Stimulated activated naive CD8-positive, alpha-beta T cell treated with anti-CD3 and anti-CD28 coated beads, Interleukin-15, Interleukin-2, amounts not matched to agents 100 ng/mL and 50 ng/mL, for 24 hours (primary cell): Measurements from ENCODE around the gene TESK2.
"Not testable (repeated sequence)": the region's sequence is repeated elsewhere in the genome, so short reads cannot be mapped to it uniquely, and the experiment has no call there.

Source experiments
- H3K27ac Mint-ChIP-seq: one replicate; pipeline ENCODE4 v1.8.0; 2021; ENCODE audit warnings: mild to moderate bottlenecking, mixed read lengths
- H3K27me3 Mint-ChIP-seq: one replicate; pipeline ENCODE4 v1.8.0; 2021; ENCODE audit warnings: mixed read lengths
- H3K36me3 Mint-ChIP-seq: one replicate; pipeline ENCODE4 v1.8.0; 2021; ENCODE audit warnings: low read depth, mixed read lengths
- H3K4me1 Mint-ChIP-seq: one replicate; pipeline ENCODE4 v1.8.0; 2021; ENCODE audit warnings: low read depth, mixed read lengths
- H3K4me3 Mint-ChIP-seq: one replicate; pipeline ENCODE4 v1.8.0; 2021; ENCODE audit warnings: mild to moderate bottlenecking, mixed read lengths
- H3K9me3 Mint-ChIP-seq: one replicate; pipeline ENCODE4 v1.8.0; 2021; ENCODE audit warnings: mixed read lengths

TESK2 gene, protein sequence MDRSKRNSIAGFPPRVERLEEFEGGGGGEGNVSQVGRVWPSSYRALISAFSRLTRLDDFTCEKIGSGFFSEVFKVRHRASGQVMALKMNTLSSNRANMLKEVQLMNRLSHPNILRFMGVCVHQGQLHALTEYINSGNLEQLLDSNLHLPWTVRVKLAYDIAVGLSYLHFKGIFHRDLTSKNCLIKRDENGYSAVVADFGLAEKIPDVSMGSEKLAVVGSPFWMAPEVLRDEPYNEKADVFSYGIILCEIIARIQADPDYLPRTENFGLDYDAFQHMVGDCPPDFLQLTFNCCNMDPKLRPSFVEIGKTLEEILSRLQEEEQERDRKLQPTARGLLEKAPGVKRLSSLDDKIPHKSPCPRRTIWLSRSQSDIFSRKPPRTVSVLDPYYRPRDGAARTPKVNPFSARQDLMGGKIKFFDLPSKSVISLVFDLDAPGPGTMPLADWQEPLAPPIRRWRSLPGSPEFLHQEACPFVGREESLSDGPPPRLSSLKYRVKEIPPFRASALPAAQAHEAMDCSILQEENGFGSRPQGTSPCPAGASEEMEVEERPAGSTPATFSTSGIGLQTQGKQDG

DNA sequence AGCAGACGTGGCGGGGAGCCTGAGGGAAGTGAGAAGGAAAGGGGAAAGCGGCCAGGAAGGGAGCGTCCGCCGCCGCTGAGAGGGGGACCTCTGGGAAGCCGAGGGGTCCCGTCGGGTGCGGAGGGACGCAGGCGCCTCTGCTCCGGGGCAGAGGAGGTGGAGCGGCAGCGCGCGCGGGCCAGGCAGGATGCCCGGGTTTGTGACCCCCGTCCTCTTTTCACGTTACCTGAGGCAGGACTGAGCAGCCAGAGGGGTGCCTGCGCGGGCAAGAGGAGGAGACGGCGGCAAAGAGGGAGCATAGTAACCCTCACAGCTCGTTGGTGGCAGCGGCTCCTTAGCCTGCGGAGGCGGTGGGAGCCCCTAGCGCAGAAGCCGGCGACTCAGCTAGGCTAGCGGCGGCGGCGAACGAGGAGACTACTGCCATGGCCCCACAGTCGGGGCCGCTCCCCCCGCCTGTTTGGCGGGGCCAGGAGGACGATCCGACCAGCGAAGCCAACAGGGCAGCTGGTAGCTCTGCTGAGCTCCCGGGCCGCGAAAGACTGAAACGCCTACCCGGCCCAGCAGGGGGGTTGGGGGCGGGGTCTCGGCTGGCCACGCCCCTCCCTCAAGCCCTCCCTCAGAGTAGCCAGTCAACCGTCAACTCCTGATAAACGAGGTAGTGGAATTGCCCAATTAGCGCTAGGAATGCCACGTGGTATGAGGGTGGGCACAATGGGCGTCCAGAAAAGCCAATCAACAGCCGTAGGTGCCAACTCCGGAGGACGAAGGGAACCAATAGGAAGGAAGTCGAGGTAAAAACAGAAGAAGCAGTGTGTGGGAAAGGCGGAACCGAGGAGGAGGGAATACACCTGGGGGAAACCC, at the start of gene TESK2:
TSS of gene TESK2 (minus strand) at position 538 of the 861 bp plus-strand sequence. CDS start 33,378 bp downstream, outside the sequence.
- H3K4me1 Mint-ChIP-seq: peaks cover 5% of the 10 kb centered on the region

DNA sequence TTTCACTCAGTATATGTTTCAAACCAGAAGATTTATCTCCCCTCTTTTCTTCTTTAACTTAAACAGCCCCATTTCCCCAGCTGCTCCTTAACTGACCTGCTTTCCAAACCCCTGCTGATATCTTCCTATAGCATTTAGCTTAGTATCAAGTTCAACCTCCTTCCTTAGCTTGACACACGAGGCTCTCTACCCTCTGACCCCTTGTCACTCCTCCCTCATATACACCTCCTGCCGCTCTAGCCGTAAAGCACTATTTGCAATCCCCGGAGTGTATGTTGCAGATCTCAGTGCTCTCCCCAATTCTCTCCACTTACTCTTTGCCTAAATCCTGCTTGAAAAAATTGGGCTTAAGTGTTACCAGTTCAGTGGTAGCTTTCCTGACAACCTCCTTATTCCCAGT, 45.9 kb upstream of the TESK2 start:
- H3K27ac Mint-ChIP-seq: peak overlapping the region; percentile 5
- H3K4me1 Mint-ChIP-seq: peaks cover 28% of the 10 kb centered on the region
- H3K4me3 Mint-ChIP-seq: no peak overlapping the region
- H3K9me3 Mint-ChIP-seq: no peaks in the 10 kb centered on the region
- H3K36me3 Mint-ChIP-seq: no peaks in the 10 kb centered on the region
- H3K27me3 Mint-ChIP-seq: peaks cover 3% of the 10 kb centered on the region

More for the DNA sequence above, at the start of gene TESK2:
- Mint-ChIP-seq H3K27me3 (no peaks in the 10 kb centered on the region), H3K9me3 (no peaks in the 10 kb centered on the region), H3K4me3 (no peak within 1 kb of the TSS), H3K36me3 (no peaks in the 10 kb centered on the region), H3K27ac (no peak within 1 kb of the TSS)

DNA sequence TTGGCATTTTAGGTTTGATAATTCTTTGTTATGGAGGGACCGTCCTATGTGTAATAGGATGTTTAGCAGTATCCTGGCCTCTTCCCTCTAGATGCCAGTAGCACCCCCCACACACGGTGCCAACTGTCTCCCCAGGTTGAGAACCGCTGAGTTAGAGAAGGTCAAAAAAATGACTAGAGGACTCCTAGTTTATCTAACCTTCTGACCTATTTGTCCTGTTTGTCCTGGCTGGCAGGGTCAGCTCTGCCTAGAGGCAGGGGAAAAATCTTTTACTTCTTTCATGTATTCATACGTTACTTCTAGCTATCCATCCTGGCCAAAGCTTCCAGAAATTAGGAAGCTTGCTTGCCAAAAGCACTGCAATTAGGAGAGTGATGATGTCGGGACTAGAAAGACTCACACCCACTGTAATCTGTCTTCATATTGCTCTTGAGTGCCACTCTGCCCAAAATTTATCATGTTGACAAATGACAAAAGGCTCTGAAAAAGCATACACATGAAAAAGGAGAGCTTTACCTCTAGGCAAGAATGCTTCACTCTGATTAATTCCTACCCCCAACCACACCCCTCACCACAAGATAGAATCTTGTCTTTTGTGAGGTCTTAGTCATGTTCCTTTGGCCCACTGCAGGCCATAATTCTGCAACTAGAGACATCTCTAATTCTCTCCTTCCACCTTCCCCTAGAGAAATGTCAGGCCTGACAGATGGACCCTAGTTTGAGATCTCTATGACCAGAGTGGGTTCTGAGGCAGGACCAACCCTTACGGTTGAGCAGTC, 45.2 kb upstream of the TESK2 start:
- Mint-ChIP-seq H3K4me1 (peaks cover 27% of the 10 kb centered on the region), H3K4me3 (no peak overlapping the region), H3K36me3 (no peaks in the 10 kb centered on the region), H3K27me3 (peaks cover 3% of the 10 kb centered on the region), H3K9me3 (no peaks in the 10 kb centered on the region), H3K27ac (peak overlapping the region; percentile 42)

DNA sequence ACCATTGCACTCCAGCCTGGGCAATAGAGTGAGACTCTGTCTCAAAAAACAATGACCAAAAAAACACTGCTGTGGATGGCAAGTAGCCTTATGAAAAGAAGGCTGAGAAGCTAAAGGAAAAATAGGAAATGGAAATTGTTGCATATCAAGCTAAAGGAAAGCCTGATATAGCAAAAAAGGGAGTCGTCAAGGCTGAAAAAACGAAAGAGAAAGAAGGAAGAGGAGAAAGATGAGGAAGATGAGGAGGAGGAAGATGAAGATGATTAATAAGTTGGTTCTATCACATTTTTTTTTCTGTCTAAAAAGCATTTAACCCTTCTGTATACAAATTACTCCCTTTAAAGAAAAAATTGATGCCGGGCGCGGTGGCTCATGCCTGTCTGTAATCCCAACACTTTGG, 40.9 kb upstream of the TESK2 start:
- Mint-ChIP-seq H3K4me3 (no peak overlapping the region), H3K27me3 (peaks cover 3% of the 10 kb centered on the region), H3K27ac (no peak overlapping the region), H3K9me3 (no peaks in the 10 kb centered on the region), H3K36me3 (no peaks in the 10 kb centered on the region), H3K4me1 (peaks cover 19% of the 10 kb centered on the region)

DNA sequence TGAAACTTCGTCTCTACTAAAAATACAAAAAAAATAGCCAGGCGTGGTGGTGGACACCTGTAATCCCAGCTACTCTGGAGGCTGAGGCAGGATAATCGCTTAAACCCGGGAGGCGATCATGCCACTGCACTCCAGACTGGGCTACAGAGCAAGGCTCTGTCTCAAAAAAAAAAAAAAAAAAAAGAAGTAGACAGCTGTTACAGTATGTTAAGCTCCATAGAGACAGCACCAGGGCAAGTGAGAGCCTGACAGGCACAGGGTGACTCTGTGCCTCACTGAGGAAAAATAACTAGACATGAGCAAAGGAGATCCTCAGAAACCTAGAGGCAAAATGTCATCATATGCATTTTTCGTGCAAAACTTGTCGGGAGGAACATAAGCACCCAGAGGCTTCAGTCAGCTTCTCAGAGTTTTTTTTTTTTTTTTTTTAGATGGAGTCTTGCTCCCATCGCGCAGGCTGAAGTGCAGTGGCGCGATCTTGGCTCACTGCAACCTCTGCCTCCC, 39.7 kb upstream of the TESK2 start:
- Mint-ChIP-seq H3K4me3 (no peak overlapping the region), H3K36me3 (no peaks in the 10 kb centered on the region), H3K9me3 (no peaks in the 10 kb centered on the region), H3K27ac (no peak overlapping the region), H3K4me1 (peaks cover 7% of the 10 kb centered on the region), H3K27me3 (peaks cover 10% of the 10 kb centered on the region)

DNA sequence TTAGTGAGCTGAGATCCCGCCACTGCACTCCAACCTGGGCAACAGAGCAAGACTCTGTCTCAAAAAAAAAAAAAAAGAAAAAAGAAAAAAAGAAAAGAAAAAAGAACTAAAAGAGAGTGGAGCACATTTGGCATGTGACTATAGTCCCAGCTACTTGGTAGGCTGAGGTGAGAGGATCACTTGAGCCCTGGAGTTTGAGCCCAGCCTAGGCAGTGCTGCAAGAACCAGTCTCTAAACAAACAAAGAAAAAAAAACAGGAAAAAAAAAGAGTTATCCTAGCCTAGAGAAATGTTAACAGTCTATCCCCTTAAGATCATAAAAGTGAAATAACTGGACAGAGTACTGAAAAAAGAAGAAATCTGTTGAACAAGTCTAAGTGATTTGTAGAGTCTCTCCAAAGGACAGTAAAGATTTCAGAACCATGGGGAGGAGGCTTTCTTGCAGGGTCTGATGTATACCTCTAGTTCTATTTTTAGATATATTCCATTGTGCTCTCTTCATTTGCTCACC, 35.2 kb upstream of the TESK2 start:
- H3K27me3 Mint-ChIP-seq: peaks cover 11% of the 10 kb centered on the region

DNA sequence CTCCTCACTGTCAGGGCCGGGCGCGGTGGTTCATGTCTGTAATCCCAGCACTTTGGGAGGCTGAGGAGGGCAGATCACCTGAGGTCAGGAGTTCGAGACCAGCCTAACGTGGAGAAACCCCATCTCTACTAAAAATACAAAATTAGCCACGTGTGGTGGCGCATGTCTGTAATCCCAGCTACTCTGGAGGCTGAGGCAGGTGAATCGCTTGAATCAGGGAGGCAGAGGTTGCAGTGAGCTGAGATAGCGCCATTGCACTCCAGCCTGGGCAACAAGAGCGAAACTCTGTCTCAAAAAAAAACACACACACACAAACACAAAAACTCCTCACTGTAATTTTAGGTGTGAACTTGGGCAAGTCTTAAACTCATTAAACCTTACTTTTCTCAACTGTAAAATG, 33.0 kb upstream of the TESK2 start:
- not testable (repeated sequence) for H3K36me3 Mint-ChIP-seq, H3K4me3 Mint-ChIP-seq, H3K27ac Mint-ChIP-seq, H3K9me3 Mint-ChIP-seq
- peaks cover 47% of the 10 kb centered on the region for H3K4me1 Mint-ChIP-seq
- peaks cover 11% of the 10 kb centered on the region for H3K27me3 Mint-ChIP-seq

More for the DNA sequence above, 35.2 kb upstream of the TESK2 start:
- Mint-ChIP-seq H3K9me3 (no peaks in the 10 kb centered on the region), H3K36me3 (no peaks in the 10 kb centered on the region), H3K4me3 (no peak overlapping the region), H3K27ac (no peak overlapping the region), H3K4me1 (peaks cover 35% of the 10 kb centered on the region)

DNA sequence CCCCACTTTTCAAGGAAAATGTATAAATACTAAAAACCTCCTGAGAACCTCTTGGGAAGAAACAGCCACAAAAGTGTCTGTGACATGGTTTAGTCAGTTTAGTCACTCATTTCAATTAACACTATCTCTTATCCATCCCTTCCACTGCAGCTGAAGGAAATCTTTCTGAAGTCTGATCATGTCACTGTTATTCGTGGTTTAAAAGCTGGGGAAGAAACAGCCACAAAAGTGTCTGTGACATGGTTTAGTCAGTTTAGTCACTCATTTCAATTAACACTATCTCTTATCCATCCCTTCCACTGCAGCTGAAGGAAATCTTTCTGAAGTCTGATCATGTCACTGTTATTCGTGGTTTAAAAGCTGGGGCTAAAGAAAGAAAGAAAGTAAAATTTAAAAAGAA, 32.6 kb upstream of the TESK2 start:
- peaks cover 11% of the 10 kb centered on the region for H3K27me3 Mint-ChIP-seq
- not testable (repeated sequence) for H3K9me3 Mint-ChIP-seq
- H3K36me3 Mint-ChIP-seq: peaks cover 10% of the 10 kb centered on the region
- H3K4me1 Mint-ChIP-seq: peaks cover 52% of the 10 kb centered on the region
- H3K27ac Mint-ChIP-seq: peak overlapping the region; percentile 94
- H3K4me3 Mint-ChIP-seq: peak overlapping the region; percentile 45

DNA sequence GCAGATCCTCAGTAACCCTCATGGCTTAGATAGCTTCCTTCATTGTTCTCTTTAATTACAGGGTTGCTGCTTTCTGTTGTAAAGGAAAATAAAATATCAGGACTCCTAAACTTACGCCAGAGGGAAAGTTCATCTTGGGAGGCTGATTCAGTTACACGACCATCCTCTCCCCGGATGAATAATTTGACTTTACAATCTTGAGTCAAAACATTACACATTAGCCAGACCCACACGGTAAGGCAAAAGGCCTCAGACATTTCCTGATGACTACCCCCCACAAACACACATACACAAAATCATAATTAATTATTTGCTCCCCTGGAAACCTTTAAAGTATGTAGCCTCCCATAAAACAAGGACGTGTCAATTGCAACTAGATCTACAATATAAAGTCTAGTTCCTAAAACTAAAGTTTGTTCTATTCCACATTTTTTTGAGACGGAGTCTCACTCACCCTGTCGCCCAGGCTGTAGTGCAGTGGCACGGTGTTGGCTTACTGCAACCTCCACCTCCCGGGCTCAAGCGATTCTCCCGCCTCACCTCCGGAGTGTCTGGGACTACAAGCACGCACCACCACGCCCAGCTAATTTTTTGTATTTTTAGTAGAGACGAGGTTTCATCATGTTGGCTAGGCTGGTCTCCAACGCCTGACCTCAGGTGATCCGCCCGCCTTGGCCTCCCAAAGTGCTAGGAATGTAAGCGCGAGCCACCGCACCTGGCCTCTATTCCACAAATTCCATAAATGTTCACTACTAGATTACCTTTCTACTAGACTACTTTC, 31.6 kb upstream of the TESK2 start:
- Mint-ChIP-seq H3K9me3 (no peaks in the 10 kb centered on the region), H3K4me3 (peak overlapping the region; percentile 96), H3K27ac (peak overlapping the region; percentile 98), H3K36me3 (peaks cover 15% of the 10 kb centered on the region), H3K4me1 (peaks cover 54% of the 10 kb centered on the region), H3K27me3 (peaks cover 11% of the 10 kb centered on the region)

DNA sequence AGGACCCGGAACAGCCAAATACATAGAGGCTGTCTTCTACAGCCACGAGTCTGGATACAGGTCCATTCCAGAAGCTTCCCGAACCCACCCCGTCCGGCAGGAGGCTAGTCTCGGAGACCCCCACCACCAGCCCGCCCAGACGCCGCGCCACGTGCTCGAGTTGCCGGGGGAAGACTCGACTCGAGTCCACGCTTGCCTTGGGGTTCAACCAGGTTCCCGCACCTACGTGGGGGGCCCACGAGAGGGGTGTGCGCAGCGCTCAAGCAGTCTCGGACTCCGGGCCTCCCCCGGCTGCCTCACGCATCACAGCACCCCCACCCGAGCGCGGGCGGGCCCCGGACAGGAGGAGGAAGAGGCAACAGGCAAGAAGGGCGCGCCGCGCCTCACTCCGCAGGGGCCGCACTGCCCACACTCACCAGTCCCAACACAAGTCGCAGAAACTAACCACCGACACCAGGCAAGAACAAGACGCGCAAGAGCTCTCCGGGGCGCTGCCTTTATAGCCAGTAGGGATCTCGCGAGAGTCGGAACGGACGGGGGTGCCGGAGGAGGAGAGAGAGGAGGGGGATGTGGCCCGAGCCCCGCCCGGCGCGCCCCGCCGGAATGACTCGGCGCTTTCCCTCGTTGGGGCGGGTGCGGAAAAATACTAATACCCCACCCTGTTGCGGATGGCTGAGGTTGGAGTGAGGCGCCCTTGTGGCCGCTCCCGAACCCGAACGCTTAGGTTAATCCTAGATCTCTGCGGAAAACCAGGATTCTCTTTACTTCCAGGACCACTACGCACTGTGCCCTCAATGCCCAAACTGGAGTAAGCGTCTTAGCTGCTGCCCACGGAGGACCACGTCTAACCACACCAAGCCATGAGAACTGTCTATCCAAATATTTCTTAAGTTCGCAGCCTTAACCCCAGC, 30.7 kb upstream of the TESK2 start, which contains the start of gene PRDX1:
TSS of gene PRDX1 (minus strand) at position 472 of the 911 bp plus-strand sequence. CDS start 2,841 bp downstream, outside the sequence.
- Mint-ChIP-seq H3K27me3 (peaks cover 10% of the 10 kb centered on the region), H3K27ac (peak within 1 kb of the TSS; percentile 98), H3K4me1 (peaks cover 61% of the 10 kb centered on the region), H3K4me3 (peak within 1 kb of the TSS; percentile 96), H3K9me3 (no peaks in the 10 kb centered on the region), H3K36me3 (peaks cover 23% of the 10 kb centered on the region)

DNA sequence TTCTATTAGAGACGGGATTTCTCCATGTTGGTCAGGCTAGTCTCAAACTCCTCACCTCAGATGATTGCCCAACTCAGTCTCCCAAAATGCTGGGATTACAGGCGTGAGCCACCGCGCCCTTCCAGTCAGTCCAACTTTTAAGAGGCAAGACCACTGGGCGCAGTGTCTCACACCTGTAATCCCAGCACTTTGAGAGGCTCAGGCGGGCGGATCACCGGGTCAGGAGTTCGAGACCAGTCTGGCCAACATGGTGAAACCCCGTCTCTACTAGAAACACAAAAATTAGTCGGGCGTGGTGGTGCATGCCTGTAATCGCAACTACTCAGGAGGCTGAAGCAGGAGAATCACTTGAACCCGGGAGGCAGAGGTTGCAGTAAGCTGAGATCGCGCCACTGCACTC, 28.8 kb upstream of the TESK2 start:
- H3K27ac Mint-ChIP-seq: peak overlapping the region; percentile 79
- H3K36me3 Mint-ChIP-seq: peaks cover 42% of the 10 kb centered on the region
- peak overlapping the region; percentile 96 for H3K4me3 Mint-ChIP-seq

DNA sequence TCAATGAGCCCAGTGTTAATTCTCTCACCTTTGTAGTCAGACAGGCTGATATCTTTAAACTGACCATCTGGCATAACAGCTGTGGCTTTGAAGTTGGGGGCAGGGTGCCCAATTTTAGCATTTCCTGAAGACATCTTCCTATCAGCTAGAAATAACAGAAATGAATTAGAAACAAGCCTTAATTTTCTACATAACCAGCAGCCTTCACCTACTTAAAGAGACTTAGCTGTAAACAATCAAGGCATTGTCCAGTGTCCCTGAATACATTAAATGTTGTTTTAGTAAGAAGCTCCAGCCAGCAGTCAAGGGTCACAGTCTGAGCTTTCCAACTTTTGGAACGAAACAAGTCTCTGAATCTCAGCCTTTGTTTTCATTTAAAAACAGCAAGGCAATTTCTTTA, 27.9 kb upstream of the TESK2 start:
- peaks cover 68% of the 10 kb centered on the region for H3K4me1 Mint-ChIP-seq
- H3K9me3 Mint-ChIP-seq: no peaks in the 10 kb centered on the region
- peaks cover 51% of the 10 kb centered on the region for H3K36me3 Mint-ChIP-seq
- no peaks in the 10 kb centered on the region for H3K27me3 Mint-ChIP-seq
- H3K4me3 Mint-ChIP-seq: peak overlapping the region; percentile 96
- H3K27ac Mint-ChIP-seq: no peak overlapping the region

More for the DNA sequence above, 28.8 kb upstream of the TESK2 start:
- H3K27me3 Mint-ChIP-seq, H3K9me3 Mint-ChIP-seq: not testable (repeated sequence)
- H3K4me1 Mint-ChIP-seq: peaks cover 75% of the 10 kb centered on the region
